Hematopoietic multipotent progenitor cell treated with erythropoietin and hydrocortisone succinate and interleukin-3 and kit ligand, for 8 days (in vitro differentiated cells): ENCODE results near the gene CLIP2.
"Not testable (repeated sequence)": the region's sequence is repeated elsewhere in the genome, so short reads cannot be mapped to it uniquely, and the experiment has no call there.

Experiments used
- DNase-seq: peaks from one replicate; pipeline ENCODE4 v3.0.0-alpha.2; 2015

The CLIP2 gene

DNA sequence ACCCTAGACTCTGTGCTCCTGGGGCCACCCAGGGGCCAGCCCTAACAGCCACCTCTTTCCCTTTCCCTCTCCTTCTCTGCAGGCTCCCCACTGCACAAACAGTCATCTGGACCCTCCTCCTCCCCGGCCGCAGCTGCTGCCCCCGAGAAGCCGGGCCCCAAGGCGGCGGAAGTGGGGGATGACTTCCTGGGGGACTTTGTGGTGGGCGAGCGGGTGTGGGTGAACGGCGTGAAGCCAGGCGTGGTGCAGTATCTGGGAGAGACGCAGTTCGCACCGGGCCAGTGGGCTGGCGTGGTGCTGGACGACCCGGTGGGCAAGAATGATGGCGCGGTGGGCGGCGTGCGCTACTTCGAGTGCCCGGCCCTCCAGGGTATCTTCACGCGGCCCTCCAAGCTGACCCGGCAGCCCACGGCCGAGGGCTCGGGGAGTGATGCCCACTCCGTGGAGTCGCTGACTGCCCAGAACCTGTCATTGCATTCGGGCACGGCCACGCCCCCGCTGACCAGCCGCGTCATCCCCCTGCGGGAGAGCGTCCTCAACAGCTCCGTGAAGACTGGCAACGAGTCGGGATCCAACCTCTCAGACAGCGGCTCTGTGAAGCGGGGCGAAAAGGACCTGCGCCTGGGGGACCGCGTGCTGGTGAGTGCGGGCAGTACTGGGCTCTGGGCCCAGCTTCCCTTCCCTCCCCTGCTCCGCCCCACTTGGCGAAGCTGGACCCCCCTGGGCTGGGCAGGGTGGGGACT is 49.3 kb downstream of the CLIP2 start:
- DNase-seq: no peak

DNA sequence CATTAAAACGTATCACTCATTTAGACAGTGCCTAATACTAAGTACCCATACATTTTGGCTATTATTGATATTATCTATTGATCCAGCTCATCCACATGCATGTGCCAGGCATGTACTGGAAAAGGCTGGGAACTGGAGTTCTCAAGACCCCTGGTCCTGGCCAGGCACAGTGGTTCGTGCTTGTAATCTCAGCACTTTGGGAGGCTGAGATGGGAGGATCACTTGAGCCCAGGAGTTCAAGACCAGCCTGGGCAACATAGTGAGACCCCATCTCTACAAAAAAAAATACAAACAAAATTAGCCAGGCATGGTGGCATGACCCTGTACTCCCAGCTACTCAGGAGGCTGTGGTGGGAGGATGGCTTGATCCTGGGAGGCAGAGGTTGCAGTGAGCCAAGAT is 50.4 kb downstream of the CLIP2 start:
- DNase-seq: not testable (repeated sequence)

DNA sequence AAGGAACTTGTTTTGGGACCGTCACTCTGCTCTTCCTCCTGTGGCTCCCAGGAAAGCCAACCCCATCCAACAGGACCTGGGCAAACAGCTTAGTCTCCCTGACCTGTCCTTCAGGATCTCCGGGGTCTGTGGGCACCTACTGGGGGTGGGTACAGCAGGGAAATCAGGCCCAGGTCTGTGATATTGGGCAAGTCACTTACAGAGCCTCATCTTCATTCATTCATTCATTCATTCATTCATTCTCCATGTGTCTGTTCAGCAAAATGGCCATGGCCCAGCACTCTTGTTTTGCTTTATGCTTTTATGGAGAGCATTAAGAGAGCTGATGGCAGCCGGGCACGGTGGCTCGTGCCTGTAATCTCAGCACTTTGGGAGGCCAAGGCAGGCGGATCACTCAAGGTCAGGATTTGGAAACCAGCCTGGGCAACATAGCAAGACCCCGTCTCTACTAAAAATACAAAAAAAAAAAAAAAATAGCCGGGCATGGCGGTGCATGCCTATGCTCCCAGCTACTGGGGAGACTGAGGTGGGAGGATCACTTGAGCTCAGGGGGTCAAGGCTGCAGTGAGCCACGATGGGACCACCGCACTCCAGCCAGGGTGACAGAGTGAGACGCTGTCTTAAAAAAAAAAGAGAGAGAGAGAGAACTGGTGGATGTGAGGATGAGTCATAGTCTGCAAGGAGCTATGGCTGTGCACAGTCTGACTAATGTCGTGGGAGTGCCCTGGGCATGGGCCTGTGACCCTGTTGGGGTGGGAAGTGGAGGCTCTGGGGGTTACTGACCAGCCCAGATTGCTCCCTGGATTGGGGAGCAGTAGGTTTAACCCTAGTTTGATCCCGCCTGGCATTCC is 54.3 kb downstream of the CLIP2 start:
- DNase-seq: peak; percentile 25

DNA sequence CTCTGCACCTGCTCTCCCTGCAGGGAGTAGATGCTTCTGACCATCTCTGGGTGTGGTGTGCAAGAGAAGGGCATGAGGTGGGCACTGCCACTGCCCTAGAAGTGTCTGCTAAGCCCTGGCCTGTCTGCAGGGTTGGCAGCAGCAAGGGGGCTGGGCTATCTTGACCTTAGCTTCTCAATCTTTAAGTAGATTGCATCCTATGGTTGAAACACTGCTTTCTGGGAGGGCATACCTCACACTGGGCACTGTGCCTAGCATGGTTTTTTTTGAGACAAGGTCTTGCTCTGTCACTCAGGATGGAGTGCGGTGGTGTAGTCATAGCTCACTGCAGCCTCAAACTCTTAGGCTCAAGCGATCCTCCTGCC is 54.9 kb downstream of the CLIP2 start:
- DNase-seq: no peak

DNA sequence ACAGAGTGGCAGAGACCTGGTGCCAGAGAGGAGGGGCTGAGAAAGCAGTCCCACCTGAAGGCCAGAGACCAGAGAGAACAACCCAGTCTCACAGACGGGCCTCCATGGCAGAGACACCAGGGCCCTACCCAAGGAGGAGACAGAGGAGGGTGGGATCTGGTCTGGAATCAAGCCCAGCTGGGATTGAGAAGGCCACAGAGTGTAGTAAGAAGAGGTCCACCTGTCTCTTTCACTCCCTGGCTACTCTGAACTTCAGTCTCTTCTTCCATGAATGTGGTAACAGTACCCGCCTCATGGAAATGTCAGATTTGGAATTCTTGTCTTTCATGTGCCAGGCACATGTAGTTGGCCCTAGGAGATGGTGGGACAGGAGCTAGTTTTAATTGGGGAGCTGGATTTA is 55.6 kb downstream of the CLIP2 start:
- DNase-seq: no peak

DNA sequence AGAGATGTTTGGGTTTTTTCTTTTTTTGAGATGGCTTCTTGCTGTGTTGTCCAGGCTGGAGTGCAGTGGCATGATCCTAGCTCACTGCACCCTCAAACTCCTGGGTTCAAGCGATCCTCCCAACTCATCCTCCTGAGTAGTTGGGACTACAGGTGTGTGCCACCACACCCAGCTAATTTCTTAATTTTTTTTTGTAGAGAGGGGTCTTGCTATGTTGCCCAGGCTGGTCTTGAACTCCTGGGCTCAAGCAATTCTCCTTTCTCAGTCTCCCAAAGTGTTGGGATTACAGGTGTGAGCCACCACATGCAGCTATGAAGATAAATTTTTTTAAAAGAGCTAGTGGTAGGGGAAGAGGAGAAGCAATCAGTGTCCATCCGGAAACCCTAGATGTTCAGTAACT is 56.8 kb downstream of the CLIP2 start:
- no peak for DNase-seq

DNA sequence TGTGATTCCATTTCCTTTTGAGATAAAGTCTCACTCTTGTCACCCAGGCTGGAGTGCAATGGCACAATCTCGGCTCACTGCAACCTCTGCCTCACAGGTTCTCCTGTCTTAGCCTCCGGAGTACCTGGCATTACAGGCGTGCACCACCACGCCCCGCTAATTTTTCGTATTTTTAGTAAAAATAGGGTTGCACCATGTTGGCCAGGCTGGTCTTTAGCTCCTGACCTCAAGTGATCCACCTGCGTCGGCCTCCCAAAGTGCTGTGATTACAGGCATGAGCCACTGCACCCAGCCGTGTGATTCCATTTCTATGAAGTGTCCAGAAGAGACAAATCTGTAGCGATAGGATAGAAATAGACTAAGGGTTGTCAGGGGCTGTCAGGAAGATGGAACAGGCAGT is 60.4 kb downstream of the CLIP2 start:
- no peak for DNase-seq

DNA sequence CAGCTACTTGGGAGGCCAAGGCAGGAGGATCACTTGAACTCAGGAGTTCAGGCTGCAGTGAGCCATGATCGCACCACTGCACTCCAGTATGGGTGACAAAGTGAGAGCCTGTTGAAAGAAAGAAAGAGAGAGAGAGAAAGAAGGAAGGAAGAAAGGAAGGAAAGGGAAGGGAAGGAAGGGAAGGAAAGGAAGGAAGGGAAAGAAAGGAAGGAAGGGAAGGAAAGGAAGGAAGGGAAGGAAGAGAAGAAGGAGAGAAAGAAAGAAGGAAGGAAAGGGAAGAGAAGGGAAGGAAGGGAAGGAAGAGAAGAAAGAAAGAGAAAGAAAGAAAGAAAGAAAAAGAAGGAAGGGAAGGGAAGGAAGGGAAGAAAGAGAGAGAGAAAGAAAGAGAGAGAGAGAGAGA is 61.5 kb downstream of the CLIP2 start:
- no peak for DNase-seq

DNA sequence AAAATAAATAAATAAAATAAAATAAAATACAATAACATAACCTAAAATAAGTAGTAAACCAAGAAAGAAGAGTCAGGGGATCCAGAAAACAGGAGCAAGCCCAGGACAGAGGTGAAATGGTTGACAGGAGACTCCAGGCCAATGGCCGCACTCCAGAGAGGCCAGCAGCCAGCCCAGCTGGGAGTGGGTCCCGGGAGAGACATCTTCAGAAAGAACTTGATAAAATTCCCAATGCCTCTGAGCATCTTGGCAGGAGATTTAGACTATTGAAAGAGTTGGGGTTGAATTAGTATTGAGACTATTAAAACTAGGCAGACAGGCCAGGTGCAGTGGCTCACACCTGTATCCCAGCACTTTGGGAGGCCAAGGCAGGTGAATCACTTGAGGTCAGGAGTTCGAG is 62.6 kb downstream of the CLIP2 start:
- DNase-seq: no peak

DNA sequence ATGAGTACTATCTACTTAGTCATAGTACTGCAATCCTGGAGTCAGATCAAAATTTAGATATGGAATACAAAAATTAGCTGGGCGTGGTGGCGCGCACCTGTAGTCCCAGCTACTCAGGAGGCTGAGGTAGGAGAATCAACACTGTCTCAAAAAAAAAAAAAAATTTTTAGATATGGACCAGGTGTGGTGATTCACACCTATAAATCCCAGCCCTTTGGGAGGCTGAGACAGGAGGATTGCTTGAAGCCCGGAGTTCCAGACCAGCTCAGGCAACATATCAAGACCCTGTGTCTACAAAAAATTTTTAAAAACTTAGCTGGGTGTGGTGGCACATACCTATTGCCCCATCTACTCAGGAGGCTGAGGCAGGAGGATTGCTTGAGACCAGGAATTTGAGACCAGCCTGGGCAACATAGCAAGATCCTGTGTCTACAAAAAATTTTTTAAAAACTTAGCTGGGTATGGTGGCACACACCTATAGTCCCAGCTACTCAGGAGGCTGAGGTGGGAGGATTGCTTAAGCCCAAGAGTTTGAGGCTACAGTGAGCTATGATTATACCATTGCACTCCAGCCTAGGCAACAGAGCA is 63.4 kb downstream of the CLIP2 start:
- DNase-seq: not testable (repeated sequence)

DNA sequence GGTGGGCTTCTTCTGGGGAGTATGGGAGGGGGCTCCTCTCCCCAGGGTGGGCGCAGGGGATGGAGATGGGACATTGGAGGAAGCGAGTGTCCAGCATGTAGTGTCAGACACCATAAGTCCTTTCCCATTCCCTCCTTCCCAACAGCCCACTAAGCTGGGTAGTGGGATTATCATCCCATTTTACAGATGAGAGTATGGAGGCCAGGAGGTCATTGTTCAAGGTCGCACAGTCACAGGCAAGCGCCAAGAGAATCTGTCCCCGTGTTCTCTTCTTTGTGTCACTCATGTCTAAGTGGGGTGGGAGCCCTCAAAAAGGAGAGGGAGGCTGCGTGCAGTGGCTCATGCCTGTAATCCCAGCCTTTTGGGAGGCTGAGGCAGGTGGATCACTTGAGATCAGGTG is 64.8 kb downstream of the CLIP2 start:
- no peak for DNase-seq

DNA sequence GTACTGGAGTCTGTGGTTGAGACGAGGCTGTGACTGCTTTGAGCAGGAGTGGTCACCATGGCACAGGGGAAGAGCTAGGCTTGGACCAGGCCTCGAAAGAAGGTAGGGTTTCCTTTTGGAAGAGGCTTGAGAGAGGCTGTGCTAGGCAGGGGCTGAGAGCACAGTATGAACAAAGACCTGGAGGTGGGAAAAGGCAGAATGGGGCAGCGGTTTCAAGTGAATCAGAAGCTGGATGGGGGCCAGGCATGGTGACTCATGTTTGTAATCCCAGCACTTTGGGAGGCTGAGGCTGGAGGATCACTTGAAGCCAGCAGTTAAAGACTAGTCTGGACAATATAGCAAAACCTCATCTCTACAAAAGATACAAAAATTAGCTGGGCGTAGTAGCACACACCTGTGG is 65.9 kb downstream of the CLIP2 start:
- peak; percentile 51 for DNase-seq

DNA sequence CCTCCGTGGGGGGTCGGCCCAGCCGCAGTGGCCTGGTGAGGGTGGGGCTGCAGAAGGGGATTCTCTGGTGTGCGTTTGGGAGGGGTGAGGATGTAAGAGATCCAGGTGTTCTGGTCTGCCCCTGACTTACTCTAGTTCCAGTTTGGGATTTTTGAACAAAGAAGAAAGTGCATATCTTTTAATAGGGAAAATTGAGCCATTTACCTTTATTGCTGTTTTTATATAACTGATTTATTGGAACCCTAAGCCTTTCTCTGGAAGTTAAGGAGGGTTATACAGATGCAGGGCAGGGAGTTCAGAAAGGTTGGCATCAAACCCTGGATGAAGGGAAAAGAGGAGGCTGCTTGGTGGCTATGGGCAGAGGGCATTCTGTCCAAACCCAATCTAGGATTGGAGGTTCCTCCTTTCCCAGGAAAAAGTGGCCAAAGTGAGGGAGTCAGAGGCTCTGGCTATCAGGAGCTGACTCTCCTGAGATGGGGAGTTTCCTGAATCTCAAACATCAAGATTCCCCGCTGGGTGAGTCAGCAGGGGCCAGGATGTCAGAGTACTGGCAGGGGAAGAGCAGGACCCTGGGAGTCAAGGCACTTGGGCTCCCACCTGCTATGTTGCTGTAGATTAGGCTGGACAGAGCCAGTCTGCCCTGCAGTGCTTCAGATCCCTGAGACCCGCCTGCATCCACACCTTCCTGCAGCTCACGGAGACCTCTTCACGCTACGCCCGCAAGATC is 67.5 kb downstream of the CLIP2 start:
- no peak for DNase-seq

DNA sequence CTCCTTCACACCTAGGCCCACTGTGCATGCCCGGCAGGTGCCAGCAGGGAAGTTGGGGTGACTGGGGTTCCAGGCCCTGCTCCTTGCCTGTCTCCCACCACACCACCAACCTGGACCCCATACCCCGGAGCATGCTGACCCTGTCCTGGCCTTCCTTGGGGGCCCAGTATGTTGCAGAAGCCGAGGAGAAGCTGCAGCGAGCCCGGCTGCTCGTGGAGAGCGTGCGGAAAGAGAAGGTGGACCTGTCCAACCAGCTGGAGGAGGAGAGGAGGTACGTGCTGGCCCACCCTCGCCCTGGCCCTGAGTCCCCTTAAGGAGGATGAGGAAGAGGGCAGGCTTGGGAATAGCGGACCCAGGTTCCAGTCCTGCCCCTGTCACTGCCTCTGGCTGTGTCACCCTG is 70.8 kb downstream of the CLIP2 start:
- no peak for DNase-seq

DNA sequence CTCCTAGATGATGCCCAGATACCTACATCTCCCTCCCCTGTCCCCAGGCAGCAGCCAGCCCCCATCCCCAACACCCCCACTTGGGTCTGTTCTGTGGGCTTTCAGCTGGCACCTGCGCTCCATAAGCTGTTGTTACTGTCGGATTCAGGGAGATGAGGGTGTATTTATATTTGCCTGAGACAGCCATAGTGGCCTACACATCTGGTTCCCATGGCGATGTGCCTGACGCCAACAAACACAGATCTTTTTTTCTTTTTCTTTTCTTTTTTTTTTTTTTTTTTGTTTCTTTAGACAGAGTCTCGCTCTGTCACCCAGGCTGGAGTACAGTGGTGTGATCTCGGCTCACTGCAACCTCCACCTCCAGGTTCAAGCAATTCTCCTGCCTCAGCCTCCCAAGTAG is 73.1 kb downstream of the CLIP2 start:
- DNase-seq: no peak

DNA sequence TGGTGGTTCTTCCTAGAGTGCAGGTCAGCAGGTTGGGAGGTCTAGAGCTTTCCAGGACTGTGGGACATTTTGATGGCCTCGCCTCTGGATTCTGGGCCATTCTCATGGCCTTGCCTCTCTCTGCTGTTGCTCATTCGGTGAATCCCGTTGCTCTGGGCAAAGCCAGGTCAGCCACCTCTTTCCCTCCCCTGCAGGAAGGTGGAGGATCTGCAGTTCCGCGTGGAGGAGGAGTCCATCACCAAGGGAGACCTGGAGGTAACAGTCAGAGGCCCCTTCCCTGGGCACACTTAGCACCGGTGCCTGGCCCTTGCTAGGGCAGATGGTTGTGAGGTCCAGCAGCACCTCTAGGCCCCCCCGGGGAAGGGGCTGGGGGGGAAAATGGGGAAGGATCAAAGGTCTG is 74.9 kb downstream of the CLIP2 start:
- no peak for DNase-seq

DNA sequence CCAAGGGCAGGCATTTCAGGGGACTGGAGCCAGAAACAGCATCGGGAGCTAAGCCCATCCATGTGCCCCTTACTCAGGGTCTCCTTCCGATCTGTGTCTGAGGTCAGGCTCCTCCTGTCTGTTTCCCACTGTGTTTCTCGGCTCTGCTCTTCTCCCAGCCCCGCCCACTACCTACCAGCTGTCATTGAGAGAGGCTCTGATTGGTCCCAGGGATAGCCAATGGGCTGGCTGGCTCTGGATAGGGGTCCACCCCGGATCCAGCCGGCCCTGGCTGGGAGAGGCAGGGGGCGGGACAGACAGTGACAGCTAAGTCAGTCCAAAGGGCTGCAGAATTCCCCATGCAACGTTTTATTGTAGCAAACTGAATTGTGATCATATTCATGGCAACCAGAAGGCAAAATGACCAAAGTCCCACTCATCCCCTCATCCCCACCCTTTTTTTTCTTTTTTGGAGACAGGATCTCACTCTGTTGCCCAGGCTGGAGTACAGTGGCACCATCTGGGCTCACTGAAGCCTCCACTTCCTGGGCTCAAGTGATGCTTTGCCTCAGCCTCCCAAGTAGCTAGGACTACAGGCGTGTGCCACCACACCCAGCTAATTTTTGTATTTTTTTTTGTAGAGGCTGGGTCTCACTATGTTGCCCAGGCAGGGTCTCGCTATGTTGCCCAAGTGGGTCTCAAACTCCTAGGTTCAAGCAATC is 76.3 kb downstream of the CLIP2 start:
- peak; percentile 58 for DNase-seq

DNA sequence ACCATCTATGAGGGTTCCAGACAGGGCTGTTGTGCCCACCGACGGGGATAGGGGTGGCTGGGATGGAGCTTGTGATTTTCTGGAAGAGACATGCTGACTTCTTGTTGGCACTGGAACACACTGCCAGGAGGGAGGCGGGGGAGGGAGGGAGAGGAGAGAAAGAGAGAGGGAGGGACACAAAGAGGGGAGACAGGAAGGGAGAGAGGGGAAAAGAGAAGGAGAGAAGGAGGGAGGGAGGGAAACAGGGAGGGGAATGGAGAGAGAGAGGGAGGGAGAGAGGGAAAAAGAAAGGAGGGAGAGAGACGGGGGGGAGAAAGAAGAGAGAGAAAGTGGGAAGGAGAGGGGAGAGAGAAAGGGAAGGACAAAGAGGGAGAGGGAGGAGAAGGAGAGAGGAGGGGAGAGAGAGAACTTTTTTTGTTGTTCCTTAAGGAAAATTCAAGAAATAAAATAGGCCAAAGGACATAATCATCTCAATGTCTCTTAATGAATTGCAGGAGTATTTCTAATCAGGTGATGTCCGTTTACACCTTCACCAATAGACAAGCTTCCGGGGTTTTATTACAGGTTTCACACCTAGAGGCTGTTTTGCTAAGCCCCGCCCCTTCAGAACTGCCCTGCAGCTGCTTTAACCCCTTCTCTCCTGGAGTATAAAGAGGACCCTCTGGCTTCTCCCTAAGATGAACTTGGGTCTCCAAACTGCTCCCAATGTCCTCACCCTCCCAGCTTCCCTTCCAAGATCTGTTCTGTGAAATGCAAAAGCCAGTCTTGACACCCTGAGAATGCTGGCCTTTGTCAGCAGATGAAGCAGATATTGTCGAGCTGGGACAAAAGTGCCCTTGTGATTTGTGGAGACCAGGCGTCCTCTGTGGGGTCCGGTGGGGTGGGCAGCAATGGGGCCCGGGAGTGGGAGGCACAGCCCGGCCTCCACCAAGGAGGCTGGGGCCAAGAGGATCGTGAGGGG is 82.5 kb downstream of the CLIP2 start:
- no peak for DNase-seq

DNA sequence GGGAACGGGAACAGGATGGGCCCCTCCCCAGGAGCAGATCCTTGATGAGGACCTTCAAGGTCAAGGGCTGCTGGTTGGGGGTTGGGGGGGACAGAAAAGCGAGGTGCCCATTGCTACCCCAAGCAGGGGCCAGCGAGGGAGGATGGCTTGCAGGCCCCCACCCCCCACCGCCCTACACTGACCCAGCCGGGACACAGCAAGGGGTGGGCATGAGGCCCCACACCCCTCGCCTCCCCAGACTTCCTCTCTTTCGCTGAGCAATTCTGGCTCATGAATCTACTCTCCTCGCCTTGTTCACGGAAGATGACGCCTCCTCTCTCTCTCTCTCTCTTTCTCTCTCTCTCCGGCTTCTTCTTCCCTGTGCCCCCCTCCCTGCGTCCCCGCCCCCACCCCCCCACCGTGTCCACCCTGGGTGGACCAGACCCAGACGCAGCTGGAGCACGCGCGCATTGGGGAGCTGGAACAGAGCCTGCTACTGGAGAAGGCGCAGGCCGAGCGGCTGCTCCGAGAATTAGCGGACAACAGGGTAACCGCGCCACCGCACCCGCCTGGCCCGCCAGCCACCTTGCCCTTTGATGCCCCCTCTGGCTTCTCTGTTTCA is 83.4 kb downstream of the CLIP2 start:
- DNase-seq: no peak

DNA sequence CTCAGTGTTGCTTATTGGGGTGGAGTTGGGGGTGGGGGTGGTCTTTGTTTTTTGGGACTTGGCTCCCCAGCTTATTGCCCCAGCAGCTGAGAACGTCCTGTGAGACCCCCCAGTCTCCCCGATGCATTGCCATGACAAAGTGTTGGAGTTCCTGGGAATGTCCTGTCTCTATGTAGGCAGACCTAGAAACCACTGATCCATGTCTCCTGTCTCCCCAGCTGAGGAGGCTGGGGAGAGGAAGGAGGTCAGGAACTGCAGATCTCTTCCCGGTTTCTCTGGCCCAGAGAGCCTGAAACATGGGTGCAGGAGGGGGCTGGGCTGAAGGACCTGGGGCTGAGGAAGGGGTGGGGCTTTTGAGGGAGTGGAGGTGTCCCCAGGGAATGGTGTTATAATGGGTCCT is 84.3 kb downstream of the CLIP2 start:
- DNase-seq: no peak

DNA sequence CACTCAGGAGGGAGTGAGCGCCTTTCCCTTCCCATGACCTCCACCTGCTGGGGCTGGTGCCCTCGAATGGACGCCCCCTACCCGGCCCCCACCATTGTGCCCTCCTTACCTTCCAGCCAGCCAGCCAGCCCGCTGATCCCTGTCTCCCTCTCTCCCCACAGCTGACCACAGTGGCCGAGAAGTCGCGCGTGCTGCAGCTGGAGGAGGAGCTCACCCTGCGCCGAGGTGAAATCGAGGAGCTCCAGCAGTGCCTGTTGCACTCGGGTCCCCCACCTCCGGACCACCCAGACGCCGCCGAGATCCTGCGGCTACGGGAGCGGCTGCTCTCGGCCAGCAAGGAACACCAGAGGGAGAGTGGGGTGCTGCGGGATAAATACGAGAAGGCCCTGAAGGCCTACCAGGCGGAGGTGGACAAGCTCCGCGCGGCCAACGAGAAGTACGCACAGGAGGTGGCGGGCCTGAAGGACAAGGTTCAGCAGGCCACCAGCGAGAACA is 86.6 kb downstream of the CLIP2 start:
- no peak for DNase-seq
